A549 (cell line): ENCODE results near the gene FLNB.

Experiments
- CTCF ChIP-seq: fragments of >200 bp; sonication (Bioruptor Twin); formaldehyde crosslinking; IDR thresholded peaks from 3 replicates; pipeline ENCODE4 v1.5.1; 2016
- POLR2A ChIP-seq: IDR thresholded peaks from 2 replicates; pipeline ENCODE4 v1.6.1; 2012; ENCODE audit warnings: mild to moderate bottlenecking, low read length

GRCh38 chr3:58155838-58156237 lies 147.6 kb downstream of the FLNB start:
- TF ChIP-seq POLR2A (no peak), CTCF (no peak)
